GM19193 (cell line): ENCODE measurements around the gene SCPEP1.

Experiments used
- POLR2A ChIP-seq: IDR thresholded peaks from 4 replicates; pipeline ENCODE4 v1.6.1; 2011; ENCODE audit not compliant: insufficient read depth, insufficient read length; ENCODE audit errors: extremely low read depth

Gene SCPEP1

DNA sequence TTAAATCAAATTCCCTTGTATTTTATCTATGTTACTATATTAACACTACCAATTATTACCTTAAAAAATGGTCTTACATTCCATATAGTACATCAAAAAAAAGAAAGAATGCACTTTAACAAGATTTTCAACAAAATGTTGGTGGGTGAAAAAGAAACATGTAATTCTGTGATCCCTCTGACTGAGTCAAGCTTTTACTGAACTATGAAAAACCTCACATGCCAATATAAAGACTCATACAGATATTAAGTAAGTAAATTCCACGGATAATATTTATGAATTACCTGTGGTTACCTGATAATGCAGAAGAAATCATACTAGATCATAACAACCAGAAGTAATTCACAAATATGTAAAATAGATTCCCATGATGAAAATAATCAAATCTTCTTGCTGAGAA, 29.4 kb upstream of the SCPEP1 start:
- TF ChIP-seq POLR2A: no peak

DNA sequence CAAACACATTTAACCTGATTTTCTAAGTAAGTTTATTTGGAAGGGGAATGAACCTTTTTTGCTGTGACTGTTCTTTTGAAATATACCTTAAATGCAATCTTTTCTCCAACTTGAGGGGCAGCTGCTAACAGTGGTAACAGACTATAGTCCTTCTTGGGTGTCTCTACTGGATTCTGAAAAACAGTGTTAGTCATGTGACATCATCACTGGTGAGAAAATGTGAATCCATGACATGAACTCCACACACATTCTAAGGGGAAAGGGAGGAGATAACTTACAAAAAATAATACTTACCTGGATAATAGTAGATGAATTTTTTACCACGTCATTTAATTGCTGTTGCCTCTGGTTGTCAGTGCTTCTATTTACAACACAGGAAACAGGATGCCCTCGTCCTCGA, 28.3 kb upstream of the SCPEP1 start:
- TF ChIP-seq POLR2A: no peak

DNA sequence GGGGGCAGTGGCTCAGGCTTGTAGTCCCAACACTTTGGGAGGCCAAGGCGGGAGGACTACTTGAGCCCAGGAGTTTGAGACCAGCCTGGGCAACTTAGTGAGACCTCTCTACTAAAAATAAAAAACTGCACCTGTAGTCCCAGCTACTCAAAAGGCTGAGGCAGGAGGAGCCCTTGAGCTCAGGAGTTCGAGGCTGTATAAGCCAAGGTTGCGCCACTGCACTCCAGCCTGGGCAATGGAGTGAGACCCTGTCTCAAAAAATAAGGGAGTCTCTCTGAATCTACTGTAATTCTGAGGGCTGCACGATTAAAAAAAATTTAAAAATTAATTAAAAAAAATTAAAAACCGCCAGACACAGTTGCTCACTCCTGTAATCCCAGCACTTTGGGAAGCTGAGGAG, 20.9 kb upstream of the SCPEP1 start:
- TF ChIP-seq POLR2A: no peak

DNA sequence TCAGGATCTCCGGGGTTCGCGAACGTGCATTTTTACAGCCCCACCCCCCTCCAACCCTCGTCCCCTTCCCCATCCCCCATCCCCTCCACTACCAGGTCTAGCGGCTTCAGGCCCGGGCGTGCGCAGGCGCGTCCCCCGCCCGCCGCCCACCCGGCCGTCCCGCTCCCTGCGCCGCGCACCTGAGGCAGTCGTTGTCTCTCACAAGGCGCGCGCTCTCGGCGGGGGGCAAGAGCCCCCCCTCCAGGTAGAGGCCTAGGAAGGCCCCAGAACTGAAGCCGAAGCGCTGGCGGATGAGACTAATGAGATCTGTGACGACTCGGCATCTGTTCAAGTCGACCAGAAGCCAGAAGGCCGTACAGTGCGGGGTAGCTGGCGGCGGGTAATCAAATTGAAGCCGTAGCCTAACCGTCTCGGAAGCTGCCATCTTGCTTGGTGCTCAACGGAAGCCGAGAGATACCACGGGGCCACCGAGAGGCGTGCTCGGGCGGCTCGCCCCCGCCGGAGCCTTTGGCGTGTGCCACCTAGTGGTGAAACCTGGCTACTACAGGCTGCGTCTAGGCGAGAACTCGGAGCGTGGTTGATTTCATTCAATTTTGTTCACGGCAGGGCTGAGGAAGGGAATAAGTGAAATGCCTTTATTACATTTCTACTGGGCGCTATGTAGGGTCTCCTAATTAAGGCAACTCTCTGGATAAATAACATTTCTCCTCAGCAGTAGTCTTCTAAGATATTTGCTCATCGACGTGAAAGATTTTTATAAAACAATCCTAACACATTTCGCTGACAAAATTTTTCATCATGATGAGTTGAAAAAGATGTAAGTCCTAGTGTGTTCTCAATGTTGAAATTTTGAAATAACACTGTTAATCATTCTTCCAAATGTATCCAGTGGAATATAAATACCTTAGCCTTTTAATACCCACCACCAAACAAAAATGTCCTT, 17.1 kb upstream of the SCPEP1 start, which contains the start of gene COIL:
TSS of gene COIL (minus strand) at position 455 of the 943 bp plus-strand sequence. CDS start at position 424, 31 bp downstream.
- peak; percentile 86 for TF ChIP-seq POLR2A

DNA sequence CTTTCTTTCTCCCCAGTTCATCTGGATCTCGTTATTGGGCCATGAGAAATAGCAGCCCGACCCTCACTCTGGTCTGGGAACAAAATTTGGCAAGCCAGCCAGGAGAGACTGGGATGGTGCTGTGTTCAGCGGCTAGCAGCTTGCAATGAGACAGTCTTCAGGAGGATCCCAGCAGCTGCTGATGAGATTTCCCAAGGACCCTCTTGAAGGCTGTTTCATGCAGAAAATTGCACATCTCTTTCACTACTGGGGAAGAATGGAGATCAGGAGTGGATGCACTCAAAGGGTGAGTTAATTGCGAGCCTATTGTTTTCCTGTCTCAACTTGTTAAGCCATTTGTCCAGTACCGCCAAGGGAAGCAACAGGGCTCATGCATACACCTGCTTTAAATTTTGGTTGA, 11.6 kb upstream of the SCPEP1 start:
- no peak for TF ChIP-seq POLR2A

DNA sequence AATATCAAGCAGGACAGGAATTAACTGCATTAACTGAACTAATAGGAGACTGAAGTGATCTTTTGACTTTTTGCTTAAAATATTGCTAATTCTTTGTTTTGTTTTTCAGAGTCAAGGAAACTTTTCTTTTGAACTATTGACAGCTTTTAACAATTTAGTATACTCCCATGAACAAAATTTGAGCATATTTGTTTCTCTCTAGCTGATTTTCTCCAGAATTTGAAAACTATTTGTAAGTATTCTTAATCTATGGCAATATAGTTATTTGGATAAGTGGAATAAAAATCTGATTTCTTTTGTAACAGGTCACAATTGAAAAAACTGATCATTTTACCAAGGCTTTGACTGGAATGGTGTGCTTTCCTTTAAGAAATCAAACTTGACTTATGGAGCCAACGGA, 7.0 kb upstream of the SCPEP1 start:
- no peak for TF ChIP-seq POLR2A

DNA sequence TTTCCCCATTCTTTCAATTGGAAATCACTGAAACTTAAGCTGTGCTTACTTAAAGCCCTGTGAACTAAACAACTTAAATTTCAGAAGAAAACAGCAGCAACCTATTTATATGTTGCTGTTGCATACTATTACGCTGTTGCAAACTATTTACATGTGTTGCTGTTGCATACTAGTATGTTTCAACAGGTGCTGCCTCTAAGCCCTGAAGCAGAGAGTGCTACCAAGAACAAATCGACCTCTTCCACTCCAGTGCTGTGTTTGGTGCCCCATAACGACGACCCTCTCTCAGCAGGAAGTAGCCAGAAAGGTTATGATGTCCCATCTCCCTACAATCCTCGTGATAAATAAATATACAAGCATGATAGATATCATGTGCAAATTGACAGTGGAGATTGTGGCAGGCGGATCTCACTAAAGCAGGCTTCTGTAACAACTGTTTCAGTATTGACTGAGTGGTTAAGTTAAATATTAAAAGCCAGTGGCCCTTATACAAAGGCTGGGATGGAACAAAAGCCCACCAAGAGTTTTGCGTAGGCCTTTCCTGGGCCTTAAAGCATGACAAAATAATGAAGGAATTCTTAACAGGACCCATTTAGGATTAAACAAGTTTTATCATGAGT, 5.7 kb upstream of the SCPEP1 start:
- TF ChIP-seq POLR2A: no peak

DNA sequence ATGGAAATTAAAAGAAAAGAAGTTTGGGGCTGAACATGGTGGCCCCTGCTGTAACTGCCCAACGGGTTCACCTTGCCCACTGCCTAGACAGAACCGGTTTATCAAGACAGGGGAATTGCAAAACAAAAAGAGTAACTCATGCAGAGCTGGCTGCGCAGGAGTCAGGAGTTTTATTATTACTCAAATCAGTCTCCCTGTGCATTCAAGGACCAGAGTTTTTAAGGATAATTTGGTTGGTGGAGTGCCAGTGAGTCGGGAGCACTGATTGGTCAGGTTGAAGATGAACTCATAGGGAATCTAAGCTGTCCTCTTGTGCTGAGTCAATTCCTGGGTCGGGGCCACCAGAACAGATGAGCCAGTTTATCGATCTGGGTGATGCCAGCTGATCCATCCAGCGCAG, 4.4 kb upstream of the SCPEP1 start:
- no peak for TF ChIP-seq POLR2A

DNA sequence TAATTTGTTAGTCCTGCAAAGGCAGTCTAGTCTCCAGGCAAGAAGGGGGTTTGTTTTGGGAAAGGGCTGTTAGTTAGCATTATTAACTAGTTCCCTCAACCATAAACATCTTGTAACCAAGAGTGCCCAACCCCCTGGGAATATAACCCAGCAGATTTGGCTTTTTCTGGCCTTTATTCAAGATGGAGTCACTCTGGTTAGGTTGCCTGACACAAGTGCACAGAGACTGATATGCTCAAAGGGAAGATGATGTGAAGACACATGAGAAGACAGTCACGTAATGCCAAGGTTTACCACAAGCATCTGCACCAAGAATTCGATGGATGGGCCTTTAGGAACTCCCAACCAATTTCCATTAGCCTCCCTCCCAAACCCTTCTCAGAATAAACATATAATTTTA, 3.9 kb upstream of the SCPEP1 start:
- no peak for TF ChIP-seq POLR2A

DNA sequence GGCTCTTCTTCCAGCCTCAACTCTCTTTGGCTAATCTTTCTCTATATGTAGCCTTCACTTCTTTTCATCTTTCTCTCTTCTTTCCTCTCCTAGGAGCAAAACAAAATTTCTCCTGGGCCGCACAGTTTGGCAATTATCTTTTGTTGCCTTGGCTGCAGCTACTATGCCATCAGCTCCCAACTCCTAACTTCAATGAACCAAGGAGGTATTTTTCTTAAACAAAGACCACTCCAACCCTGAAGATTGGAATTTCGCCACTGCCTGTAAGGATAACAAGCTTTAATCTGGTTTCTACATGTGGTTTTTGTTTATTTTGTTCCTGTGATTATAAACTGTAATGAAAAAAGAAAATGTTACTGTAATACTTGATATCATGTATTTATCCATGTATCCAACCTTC, 2.3 kb upstream of the SCPEP1 start:
- TF ChIP-seq POLR2A: no peak

DNA sequence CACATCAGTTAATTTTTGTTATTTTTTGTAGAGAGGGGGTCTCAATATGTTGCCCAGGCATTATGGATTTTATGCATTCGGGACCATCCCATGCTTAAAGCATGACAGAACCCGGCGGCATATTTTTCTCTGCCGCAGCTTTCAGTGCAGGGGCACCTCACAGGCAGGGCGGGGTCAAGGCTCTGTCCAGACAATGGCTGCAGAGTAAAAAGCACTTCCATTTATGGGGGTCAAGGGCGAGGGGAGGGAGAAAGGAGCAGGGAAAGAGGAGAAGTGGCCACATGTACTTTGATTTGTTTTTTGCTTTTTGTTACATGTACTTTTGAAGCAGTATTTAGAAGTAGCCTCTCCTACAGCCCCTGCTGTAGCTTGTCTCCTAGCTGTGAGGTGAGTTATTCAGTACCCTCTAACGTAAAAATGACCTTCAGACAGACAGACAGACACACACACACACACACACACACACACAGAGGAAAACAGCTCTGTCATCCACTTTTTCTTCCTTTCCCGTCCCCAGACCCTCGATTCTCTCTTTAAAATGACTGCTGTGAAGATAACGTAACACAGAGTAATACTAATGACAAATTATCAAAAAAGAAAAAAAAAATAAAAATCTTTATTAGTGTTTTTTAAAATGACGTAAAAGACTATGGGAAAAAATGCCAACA, 856 bp upstream of the SCPEP1 start:
- no peak for TF ChIP-seq POLR2A

DNA sequence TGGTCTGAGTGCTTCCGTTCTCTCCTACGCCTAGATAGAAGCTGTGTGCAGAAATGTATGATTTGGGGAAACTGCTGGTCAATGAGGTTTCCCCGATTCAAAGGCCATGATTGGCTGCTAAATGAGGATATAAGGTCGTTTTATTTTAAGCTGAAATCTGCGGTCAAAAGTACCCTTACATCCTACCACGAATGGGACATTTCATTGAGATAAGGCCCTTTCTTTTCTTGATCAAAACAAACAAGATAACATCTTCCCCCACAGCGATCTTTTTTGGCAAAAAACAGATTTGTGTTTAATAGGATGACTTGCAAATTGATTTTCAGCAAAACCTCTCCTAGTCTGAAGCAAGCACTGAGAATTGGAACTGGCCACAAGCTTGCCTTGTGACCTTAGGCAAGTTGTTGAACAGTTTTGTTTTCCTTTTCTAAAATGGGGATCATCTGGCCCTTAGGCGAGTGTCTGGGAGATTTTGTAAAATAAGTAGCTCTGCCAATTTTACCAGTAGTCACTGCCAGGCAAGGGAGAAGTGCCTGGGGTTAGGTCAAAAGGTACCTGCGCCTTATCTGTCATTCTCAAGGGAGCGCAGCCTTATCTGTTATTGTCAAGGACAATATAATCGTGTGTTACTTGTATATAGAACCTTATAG, 635 bp downstream of the SCPEP1 start:
- TF ChIP-seq POLR2A: no peak

DNA sequence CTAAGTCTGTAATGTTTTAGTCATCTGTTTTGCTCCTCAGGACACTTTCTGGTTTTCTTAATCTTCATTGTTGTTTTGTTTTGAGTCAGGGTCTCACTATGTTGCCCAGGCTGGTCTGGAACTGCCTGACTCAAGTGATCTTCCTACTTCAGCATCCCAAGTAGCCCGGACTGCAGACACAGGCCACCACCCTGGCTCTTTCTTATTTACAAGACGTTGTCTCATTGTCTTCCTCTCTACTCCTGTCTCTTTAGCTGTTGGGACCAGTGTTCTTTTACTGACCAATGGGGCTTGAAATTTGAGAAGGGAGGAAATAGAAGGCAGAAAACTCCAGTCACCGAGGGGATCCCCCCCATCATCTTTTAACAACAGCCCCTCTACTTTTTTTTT, 1.2 kb downstream of the SCPEP1 start:
- TF ChIP-seq POLR2A: no peak

DNA sequence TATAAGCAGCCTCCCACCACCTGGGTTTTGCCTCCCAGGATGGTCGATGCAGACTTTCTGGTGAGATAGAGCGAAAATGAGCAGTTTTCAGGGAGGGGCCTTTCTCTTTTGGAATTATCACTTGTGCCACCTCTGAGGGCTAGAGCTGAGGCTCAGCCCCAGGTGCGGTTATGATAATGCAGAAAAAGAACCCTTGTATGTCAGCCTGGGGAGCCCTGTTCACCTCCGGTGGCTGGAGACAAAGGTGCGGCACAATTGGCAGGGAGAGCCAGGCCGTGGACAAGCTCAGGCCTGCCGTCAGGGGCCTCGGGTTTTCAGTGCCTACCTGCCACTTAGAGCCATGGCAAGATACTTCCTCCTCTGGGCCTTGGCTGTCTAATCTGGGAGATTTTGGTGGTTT, 4.4 kb downstream of the SCPEP1 start:
- TF ChIP-seq POLR2A: no peak

DNA sequence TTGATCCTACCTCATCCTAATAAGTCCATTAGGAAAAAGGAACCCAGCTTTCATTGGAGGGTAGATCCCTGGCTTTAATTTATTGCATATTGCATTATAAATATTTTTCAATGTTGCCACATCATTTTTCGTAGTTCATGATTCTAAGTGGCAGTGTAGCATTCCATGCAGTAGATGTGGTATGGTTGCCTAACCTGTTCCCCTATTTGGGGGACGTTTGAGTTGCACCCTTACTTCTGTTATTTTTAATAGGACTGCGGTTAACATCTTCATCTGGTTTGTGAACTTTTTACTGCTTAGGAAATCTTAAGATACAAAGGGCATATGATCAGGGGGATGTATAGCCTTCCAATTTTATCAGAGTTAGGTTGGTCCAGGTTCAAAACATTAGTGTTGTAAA, 5.4 kb downstream of the SCPEP1 start:
- no peak for TF ChIP-seq POLR2A

DNA sequence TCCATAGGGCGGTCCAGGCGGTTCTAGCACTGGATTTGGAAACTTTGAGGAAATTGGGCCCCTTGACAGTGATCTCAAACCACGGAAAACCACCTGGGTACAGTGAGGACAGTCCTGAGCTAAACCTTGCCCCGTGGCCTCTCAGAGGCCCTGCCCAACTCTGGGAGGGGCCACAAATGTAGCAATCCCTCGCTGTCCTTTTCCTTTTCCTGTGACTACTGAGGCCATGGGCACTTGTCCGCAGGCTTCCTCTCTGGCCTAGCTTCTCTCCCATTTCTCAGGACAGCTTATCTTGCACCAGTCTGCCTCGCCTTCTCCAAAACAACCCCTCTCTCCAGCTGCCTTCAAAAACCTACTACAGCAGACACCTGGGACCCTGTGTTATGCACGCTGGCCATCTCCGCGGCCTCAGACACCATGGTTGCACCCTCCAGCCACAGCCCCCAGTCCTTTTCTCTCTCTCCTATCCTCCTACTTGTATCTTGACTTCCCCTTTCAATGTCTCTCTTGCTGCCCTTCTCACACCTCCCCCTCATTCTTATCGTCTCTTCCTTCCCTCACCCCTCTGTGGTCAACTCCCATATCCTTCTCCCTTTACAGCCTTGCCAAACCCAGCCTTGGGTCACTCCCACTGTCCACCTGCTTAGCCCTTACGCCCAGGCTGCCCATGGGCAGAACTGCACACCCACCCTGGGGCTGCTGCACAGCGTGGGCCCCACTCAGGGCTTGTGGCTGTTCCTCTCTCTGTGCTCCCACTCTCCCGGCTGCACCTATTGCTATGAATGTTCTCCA, 7.6 kb downstream of the SCPEP1 start:
- no peak for TF ChIP-seq POLR2A
